Adrenal gland (tissue), 12 donors: ENCODE data around the gene GCNT2. TPM values are rescaled to one million over a fixed set of nuclear protein-coding genes. Genes with fewer than 3 reads are reported as not detected.
"Not testable (repeated sequence)": the region's sequence is repeated elsewhere in the genome, so short reads cannot be mapped to it uniquely, and the experiment has no call there.

Source experiments
- DNase-seq, 7 donors: peaks; one replicate each; pipeline ENCODE4 v3.0.0-alpha.2; 2019 to 2020
- H3K27ac ChIP-seq, 5 donors: fragments of 200-600 bp; sonication (generic) in 4 of 5; 1 replicate in 3 of 5; 2 replicates in 2 of 5; pipeline versions ENCODE4 v1.5.1 to v1.8.0; 2016 to 2020; ENCODE audit warnings: mild to moderate bottlenecking in 1 of 5
- H3K27me3 ChIP-seq: fragments of 200-600 bp; 2 replicates; pipeline ENCODE4 v1.8.0; 2021
- H3K36me3 ChIP-seq, 2 donors: fragments of 200-600 bp; replicated peaks in 1 of 2; 1 replicate in 1 of 2; 2 replicates in 1 of 2; pipeline versions ENCODE4 v1.5.1 to v1.8.0; 2018 to 2022
- H3K4me1 ChIP-seq, 2 donors: fragments of 200-600 bp; replicated peaks in 1 of 2; 1 replicate in 1 of 2; 2 replicates in 1 of 2; pipeline versions ENCODE4 v1.5.1 to v1.8.0; 2018 to 2021
- H3K4me3 ChIP-seq, 4 donors: fragments of 200-600 bp; sonication (generic) in 3 of 4; one replicate each; pipeline ENCODE4 v1.5.1; 2016 to 2018
- H3K9me3 ChIP-seq, 3 donors: fragments of 200-600 bp; sonication (generic) in 1 of 3; replicated peaks in 1 of 3; 1 replicate in 2 of 3; 2 replicates in 1 of 3; pipeline versions ENCODE4 v1.5.1 to v1.8.0; 2016 to 2021
- CTCF ChIP-seq, 6 experiments: fragments of 450-650 bp in 4 of 6; fragments of 200-600 bp in 2 of 6; sonication (generic) in 1 of 6; IDR thresholded peaks; 1 replicate in 5 of 6; 2 replicates in 1 of 6; pipeline versions ENCODE4 v1.5.1 to v1.8.0; 2016 to 2021; ENCODE audit warnings: antibody characterized with exemption in 6 of 6, mild to moderate bottlenecking in 2 of 6, moderate library complexity in 1 of 6
- POLR2A ChIP-seq, 2 donors: fragments of 450-650 bp; IDR thresholded peaks; one replicate each; pipeline ENCODE4 v1.6.1; 2017; ENCODE audit warnings: antibody characterized with exemption in 2 of 2, mild to moderate bottlenecking in 2 of 2, moderate library complexity in 1 of 2
- WGBS, 4 donors: extraction: QIAGEN DNeasy Blood & Tissue Kit in 2 of 4; methylation state at CpG; one replicate each; pipeline versions ENCODE4 v1.1.5 to v1.1.7; 2013 to 2017; 5-methylcytosine and 5-hydroxymethylcytosine counted together
- intact Hi-C, 2 donors: fragments of 100-400 bp; cut with DNase I; formaldehyde crosslinking; loops; one replicate each; pipeline versions ENCODE4 v1.14.1 to v1.15.0; 2022 to 2023
- polyA plus RNA-seq, 3 donors: library from polyadenylated mRNA; stranded (reverse); fragments of 200-250 nt in 2 of 3; fragments of 350-450 nt in 1 of 3; fragmentation: Illumina TruSeq in 1 of 3; extraction: RNeasy Lipid Tissue Mini Kit (QIAGEN cat#74804) in 1 of 3; gene quantifications; one replicate each; pipeline ENCODE4 v1.2.3, GENCODE V29; 2013 to 2014
- total RNA-seq, 9 donors: library from RNA; depleted of rRNA in 4 of 9; stranded (reverse); fragments of >200 nt in 4 of 9; fragments of 120-200 nt in 1 of 9; fragmentation: NEBNext Ultra II Directional in 1 of 9; extraction: Animal tissue kit (Norgen Biotek cat#: 25700) in 1 of 9; gene quantifications; one replicate each; pipeline versions ENCODE4 v1.1.0 to v1.2.4, GENCODE V29; 2013 to 2023
- donor health status: healthy with polysubstance abuse.
- donor health status: Bipolar disorder and iron deficiency.
- donor health status: DM: yes; HTN: yes; CAD: no.
- donor health status: DM: no; HTN: no; CAD: no.
- donor health status: DM: no; HTN: no; CAD: no.
- donor health status: DM: yes; HTN: yes; CAD: no.

GCNT2 gene
- total and polyA plus RNA-seq, 12 donors, result 0.27 to 4.0 (median 1.7) TPM

- no peak for DNase-seq
- WGBS, 4 donors, result 73 to 86% (median 82%) methylated on average over 21 of the region's 21 CpGs
- Histone ChIP-seq H3K4me3 (no peak overlapping the region), H3K36me3 (no peaks in the 10 kb centered on the region), H3K27ac (no peak overlapping the region), H3K4me1 (no peaks in the 10 kb centered on the region), H3K9me3 (no peaks in the 10 kb centered on the region), H3K27me3 (no peaks in the 10 kb centered on the region)
- intact Hi-C loops, result no loop called here
- TF ChIP-seq POLR2A (IDR thresholded peaks at IDR 0.05) (no peak), CTCF (IDR thresholded peaks at IDR 0.05) (no peak)
These were observed 1.9 kb downstream of the GCNT2 start for GRCh38 chr6:10522929-10523573.

GRCh38 chr6:10526156-10526555 lies 5.0 kb downstream of the GCNT2 start:
- Histone ChIP-seq H3K4me1 (no peaks in the 10 kb centered on the region), H3K27me3 (no peaks in the 10 kb centered on the region), H3K27ac (peak overlapping the region in 1 of 5 donors; percentile 34), H3K9me3 (no peaks in the 10 kb centered on the region), H3K36me3 (no peaks in the 10 kb centered on the region), H3K4me3 (no peak overlapping the region)
- intact Hi-C loops, result no loop called here
- TF ChIP-seq POLR2A (IDR thresholded peaks at IDR 0.05) (no peak), CTCF (IDR thresholded peaks at IDR 0.05) (no peak)
- 77 to 83% (median 81%) methylated on average over 6 of the region's 6 CpGs for WGBS, 4 donors
- peak in 3 of 7 donors; percentile 18 to 59 (median 21) for DNase-seq

- 30 to 34% (median 32%) methylated on average over 11 of the region's 11 CpGs for WGBS, 4 donors
- Histone ChIP-seq H3K4me3 (peak overlapping the region in 1 of 4 donors; percentile 42), H3K27me3 (no peaks in the 10 kb centered on the region), H3K27ac (peak overlapping the region in 3 of 5 donors; percentile 33 to 70 (median 52)), H3K9me3 (no peaks in the 10 kb centered on the region), H3K4me1 (no peaks in the 10 kb centered on the region), H3K36me3 (no peaks in the 10 kb centered on the region)
- intact Hi-C loops, result no loop called here
- no peak for DNase-seq
- TF ChIP-seq POLR2A (IDR thresholded peaks at IDR 0.05), result no peak
- TF ChIP-seq CTCF (IDR thresholded peaks at IDR 0.05), result no peak
These were observed 7.2 kb downstream of the GCNT2 start for GRCh38 chr6:10528158-10528981.

GRCh38 chr6:10529231-10529801 lies 8.2 kb downstream of the GCNT2 start:
- Histone ChIP-seq H3K4me1 (no peaks in the 10 kb centered on the region), H3K9me3 (no peaks in the 10 kb centered on the region), H3K27ac (peak overlapping the region in 2 of 5 donors; percentile 33 to 70), H3K27me3 (peaks cover under 1% of the 10 kb centered on the region), H3K4me3 (peak overlapping the region in 1 of 4 donors; percentile 42), H3K36me3 (no peaks in the 10 kb centered on the region)
- DNase-seq, result no peak
- no peak for TF ChIP-seq CTCF (IDR thresholded peaks at IDR 0.05)
- no peak for TF ChIP-seq POLR2A (IDR thresholded peaks at IDR 0.05)
- intact Hi-C loops, result no loop called here
- 50 to 60% (median 51%) methylated on average over 16 of the region's 16 CpGs for WGBS, 4 donors

GRCh38 chr6:10529828-10530374 lies 8.8 kb downstream of the GCNT2 start:
- DNase-seq, H3K27me3 ChIP-seq, intact Hi-C loops, H3K9me3 ChIP-seq, H3K4me1 ChIP-seq, H3K36me3 ChIP-seq: not testable (repeated sequence)
- 74 to 78% (median 76%) methylated on average over 13 of the region's 13 CpGs for WGBS, 4 donors
- H3K27ac ChIP-seq, result peak overlapping the region in 1 of 5 donors; percentile 70
- peak overlapping the region in 1 of 4 donors; percentile 42 for H3K4me3 ChIP-seq
